IMR-90 (cell line): Measurements from ENCODE around the gene BIK. TPM values are rescaled to one million over a fixed set of nuclear protein-coding genes. Genes with fewer than 3 reads are reported as not detected.

Experiments
- ATAC-seq: fragments of 200-7000 bp; cut with Tn5 transposase; 2 replicates; pipeline ENCODE4 v1.9.1; 2020; ENCODE audit warnings: low read depth, mild to moderate bottlenecking, moderate library complexity
- BruUV-seq: library from RNA; stranded (reverse); fragments of 400-500 nt; replicated peaks from 2 replicates; lab custom pipeline; 2021; lab: Mats Ljungman, UMichigan
- CTCF ChIA-PET: fragments of 300-600 bp; formaldehyde crosslinking; extraction: SDS; loops from one replicate; lab custom pipeline; 2021; ENCODE audit warnings: antibody characterized with exemption; lab: Yijun Ruan, JAX
- POLR2A ChIA-PET: fragments of 300-600 bp; sonication (Branson Sonifier 250); formaldehyde crosslinking; loops from one replicate; lab custom pipeline; 2022; ENCODE audit warnings: antibody characterized with exemption; ENCODE audit not compliant: unreplicated experiment; lab: Charles Lee
- DNase-seq: peaks from one replicate; pipeline ENCODE4 v3.0.0; 2013
- H2AFZ ChIP-seq: replicated peaks from 2 replicates; pipeline ENCODE3; 2013; ENCODE audit warnings: low read length, mild to moderate bottlenecking; ENCODE audit not compliant: poor library complexity
- H2AK5ac ChIP-seq: 2 replicates; pipeline ENCODE4 v1.6.1; 2013; ENCODE audit warnings: low read depth, low read length, inconsistent platforms
- H2AK9ac ChIP-seq: replicated peaks from 2 replicates; pipeline ENCODE3; 2013; ENCODE audit warnings: mild to moderate bottlenecking, low read depth, low read length, moderate library complexity; ENCODE audit not compliant: poor library complexity
- H2BK120ac ChIP-seq: 2 replicates; pipeline ENCODE4 v1.6.1; 2013; ENCODE audit warnings: low read depth, low read length, inconsistent platforms
- H2BK15ac ChIP-seq: 3 replicates; pipeline ENCODE4 v1.6.1; 2013; ENCODE audit warnings: low read depth, low read length, inconsistent platforms
- H2BK20ac ChIP-seq: 2 replicates; pipeline ENCODE4 v1.6.1; 2013; ENCODE audit warnings: low read depth, mild to moderate bottlenecking, inconsistent platforms, low read length, moderate library complexity
- H2BK5ac ChIP-seq: 2 replicates; pipeline ENCODE4 v1.6.1; 2013; ENCODE audit warnings: mild to moderate bottlenecking, low read depth, low read length, inconsistent platforms; ENCODE audit not compliant: poor library complexity, severe bottlenecking
- H3K14ac ChIP-seq: replicated peaks from 2 replicates; pipeline ENCODE4 v1.6.1; 2013; ENCODE audit warnings: low read depth, low read length, inconsistent platforms
- H3K18ac ChIP-seq: 2 replicates; pipeline ENCODE4 v1.6.1; 2013; ENCODE audit warnings: low read depth, low read length, control low read depth
- H3K23ac ChIP-seq: 2 replicates; pipeline ENCODE4 v1.6.1; 2013; ENCODE audit warnings: low read depth, low read length, inconsistent platforms
- H3K27ac ChIP-seq: 2 replicates; pipeline ENCODE4 v1.5.1; 2013; ENCODE audit warnings: mild to moderate bottlenecking, control low read depth, low read length; ENCODE audit not compliant: insufficient read depth
- H3K27me3 ChIP-seq: 2 replicates; pipeline ENCODE4 v1.6.1; 2013; ENCODE audit warnings: low read length; ENCODE audit not compliant: control insufficient read depth, insufficient read depth
- H3K36me3 ChIP-seq: 2 replicates; pipeline ENCODE4 v1.6.1; 2013; ENCODE audit warnings: low read length, mixed read lengths; ENCODE audit not compliant: control insufficient read depth, insufficient read depth
- H3K4ac ChIP-seq: 2 replicates; pipeline ENCODE4 v1.6.1; 2013; ENCODE audit warnings: low read depth, low read length, inconsistent platforms
- H3K4me1 ChIP-seq: 2 replicates; pipeline ENCODE4 v1.6.1; 2013; ENCODE audit warnings: low read length, mixed read lengths; ENCODE audit not compliant: control insufficient read depth, insufficient read depth
- H3K4me2 ChIP-seq: 2 replicates; pipeline ENCODE4 v1.6.1; 2013; ENCODE audit warnings: low read depth, mild to moderate bottlenecking, control low read depth, low read length, moderate library complexity
- H3K4me3 ChIP-seq: 2 replicates; pipeline ENCODE4 v1.5.1; 2013; ENCODE audit warnings: low read depth, mild to moderate bottlenecking, control low read depth, low read length, moderate library complexity; ENCODE audit not compliant: insufficient read depth
- H3K56ac ChIP-seq: 2 replicates; pipeline ENCODE4 v1.6.1; 2013; ENCODE audit warnings: low read length, inconsistent platforms; ENCODE audit not compliant: insufficient read depth; ENCODE audit errors: extremely low read depth
- H3K79me1 ChIP-seq, 2 experiments: 2 replicates each; pipeline ENCODE4 v1.6.1; 2013; ENCODE audit warnings: low read length in 2 of 2, inconsistent platforms in 1 of 2, low read depth in 1 of 2
- H3K9ac ChIP-seq: 2 replicates; pipeline ENCODE4 v1.6.1; 2013; ENCODE audit warnings: low read depth, low read length, control low read depth
- H3K9me1 ChIP-seq: 2 replicates; pipeline ENCODE4 v1.6.1; 2013; ENCODE audit warnings: low read length, inconsistent platforms; ENCODE audit not compliant: insufficient read depth
- H3K9me3 ChIP-seq: 2 replicates; pipeline ENCODE4 v1.6.1; 2013; ENCODE audit warnings: low read length; ENCODE audit not compliant: control insufficient read depth, insufficient read depth
- H4K20me1 ChIP-seq: 2 replicates; pipeline ENCODE4 v1.6.1; 2013; ENCODE audit warnings: low read length, inconsistent platforms; ENCODE audit not compliant: insufficient read depth
- H4K5ac ChIP-seq: 2 replicates; pipeline ENCODE4 v1.6.1; 2013; ENCODE audit warnings: mild to moderate bottlenecking, low read depth, low read length, control low read depth
- H4K8ac ChIP-seq, 2 experiments: 2 replicates each; pipeline ENCODE4 v1.6.1; 2013; ENCODE audit warnings: low read depth in 2 of 2, low read length in 2 of 2, control low read depth in 1 of 2, inconsistent platforms in 1 of 2
- H4K91ac ChIP-seq: 2 replicates; pipeline ENCODE4 v1.6.1; 2013; ENCODE audit warnings: low read depth, low read length, inconsistent platforms; ENCODE audit not compliant: insufficient read depth
- BHLHE40 ChIP-seq: fragments of 150-350 bp; IDR thresholded peaks from 2 replicates; pipeline ENCODE4 v1.6.1; 2016; ENCODE audit warnings: mild to moderate bottlenecking, low read depth, low read length
- CEBPB ChIP-seq: IDR thresholded peaks from 2 replicates; pipeline ENCODE4 v1.6.1; 2012; ENCODE audit warnings: low read depth, low read length, improper control_type of control experiment
- CHD1 ChIP-seq: IDR thresholded peaks from 2 replicates; pipeline ENCODE4 v1.6.1; 2012; ENCODE audit warnings: low read depth, low read length, improper control_type of control experiment
- CTCF ChIP-seq: conservative IDR thresholded peaks from 2 replicates; pipeline ENCODE4 v1.5.1; 2012; ENCODE audit warnings: mild to moderate bottlenecking, low read depth, low read length, improper control_type of control experiment
- ELK1 ChIP-seq: fragments of 150-350 bp; IDR thresholded peaks from 2 replicates; pipeline ENCODE4 v1.6.1; 2016; ENCODE audit warnings: low read depth, mild to moderate bottlenecking, low read length, moderate library complexity, borderline replicate concordance
- FOS ChIP-seq: fragments of 150-350 bp; IDR thresholded peaks from 2 replicates; pipeline ENCODE4 v1.6.1; 2016; ENCODE audit warnings: low read depth, low read length
- MAFK ChIP-seq: IDR thresholded peaks from 2 replicates; pipeline ENCODE4 v1.6.1; 2012; ENCODE audit warnings: low read depth, low read length, improper control_type of control experiment
- MAZ ChIP-seq: IDR thresholded peaks from 2 replicates; pipeline ENCODE4 v1.6.1; 2012; ENCODE audit warnings: low read depth, mild to moderate bottlenecking, low read length, improper control_type of control experiment, moderate library complexity, borderline replicate concordance
- MXI1 ChIP-seq: IDR thresholded peaks from 2 replicates; pipeline ENCODE4 v1.6.1; 2012; ENCODE audit warnings: low read depth, mild to moderate bottlenecking, low read length, moderate library complexity, borderline replicate concordance
- NFE2L2 ChIP-seq: fragments of 150-350 bp; IDR thresholded peaks from 2 replicates; pipeline ENCODE4 v1.6.1; 2016; ENCODE audit warnings: low read depth, mild to moderate bottlenecking, low read length
- POLR2A ChIP-seq: IDR thresholded peaks from 2 replicates; pipeline ENCODE4 v1.6.1; 2012; ENCODE audit warnings: mild to moderate bottlenecking, low read depth, low read length
- RAD21 ChIP-seq: IDR thresholded peaks from 2 replicates; pipeline ENCODE4 v1.6.1; 2012; ENCODE audit warnings: low read length, improper control_type of control experiment
- RCOR1 ChIP-seq: IDR thresholded peaks from 2 replicates; pipeline ENCODE4 v1.6.1; 2012; ENCODE audit warnings: mild to moderate bottlenecking, low read length, improper control_type of control experiment; ENCODE audit not compliant: insufficient replicate concordance
- RFX5 ChIP-seq: IDR thresholded peaks from 2 replicates; pipeline ENCODE4 v1.8.0; 2012; ENCODE audit warnings: low read depth, mild to moderate bottlenecking, low read length, moderate library complexity
- SMC3 ChIP-seq: fragments of 150-350 bp; IDR thresholded peaks from 2 replicates; pipeline ENCODE4 v1.6.1; 2016; ENCODE audit warnings: low read depth, mild to moderate bottlenecking, antibody characterized with exemption, low read length, moderate library complexity
- USF2 ChIP-seq: fragments of 150-350 bp; IDR thresholded peaks from 2 replicates; pipeline ENCODE4 v1.6.1; 2017; ENCODE audit warnings: mild to moderate bottlenecking, antibody characterized with exemption, low read length, low read depth
- WGBS, 2 experiments: methylation state at CpG; one replicate each; pipeline versions ENCODE4 v1.1.5 to v1.1.7; 2013; ENCODE audit warnings: missing lambda C conversion rate in 2 of 2; ENCODE audit not compliant: insufficient read length in 1 of 2; ENCODE audit errors: extremely low coverage in 2 of 2; 5-methylcytosine and 5-hydroxymethylcytosine counted together
- dilution Hi-C: fragments of 300-500 bp; cut with HindIII; formaldehyde crosslinking; loops from one replicate; pipeline ENCODE4 v1.14.3; 2018; ENCODE audit warnings: low sequenced_read_pairs; ENCODE audit not compliant: unreplicated experiment
- in situ Hi-C: fragments of 300-500 bp; cut with MboI; formaldehyde crosslinking; loops from 3 replicates; pipeline ENCODE4 v1.14.3; 2019; ENCODE audit warnings: low sequenced_read_pairs, inconsistent platforms, mixed read lengths
- intact Hi-C: fragments of 100-400 bp; cut with micrococcal nuclease; formaldehyde crosslinking; loops from 2 replicates; pipeline ENCODE4 v1.10.0; 2022
- polyA plus RNA-seq, 3 experiments: library from polyadenylated mRNA; depleted of rRNA; stranded (reverse); fragments of >200 nt; gene quantifications; 2 replicates each; pipeline ENCODE4 v1.2.3, GENCODE V29; 2012; ENCODE audit warnings: low replicate concordance in 1 of 3
- total RNA-seq: library from RNA; depleted of rRNA; stranded (reverse); fragments of >200 nt; gene quantifications from 2 replicates; pipeline ENCODE4 v1.2.3, GENCODE V29; 2012

The BIK gene
- total and polyA plus RNA-seq, 2 of the 4 experiments (the other 2 are of a cell fraction) = 0.18 TPM; not detected in 1

GRCh38 chr22:43155789-43156188, 45.2 kb downstream of the BIK start:
- Histone ChIP-seq H3K18ac (no peak overlapping the region), H2AK5ac (no peak overlapping the region), H3K9ac (no peak overlapping the region), H3K4me1 (peaks cover 11% of the 10 kb centered on the region), H3K4me3 (no peak overlapping the region), H3K23ac (no peak overlapping the region), H2BK120ac (no peak overlapping the region), H3K27me3 (no peaks in the 10 kb centered on the region), H4K8ac (no peak overlapping the region), H3K4me2 (no peak overlapping the region), H4K5ac (no peak overlapping the region), H2AK9ac (no peak overlapping the region), H3K9me1 (peaks cover 11% of the 10 kb centered on the region), H3K56ac (no peak overlapping the region), H3K27ac (no peak overlapping the region), H2BK20ac (no peak overlapping the region), H3K14ac (no peak overlapping the region), H4K20me1 (peaks cover 53% of the 10 kb centered on the region), H3K36me3 (peaks cover 11% of the 10 kb centered on the region; the same call in 1 of the 2 replicates), H2BK5ac (no peak overlapping the region), H3K4ac (no peak overlapping the region), H3K79me1 (peaks cover 16 to 78% of the 10 kb centered on the region in 2 experiments), H2AFZ (no peak overlapping the region), H2BK15ac (no peak overlapping the region), H4K91ac (no peak overlapping the region), H3K9me3 (no peaks in the 10 kb centered on the region)
- CTCF ChIA-PET = interaction anchor here (0.6 kb wide), 1 partner anchor 30 kb away, joined by 4 read pairs; no protein-coding TSS in a partner anchor
- POLR2A ChIA-PET = interaction anchor here (0.5 kb wide), 1 partner anchor 314 kb away, joined by 3 read pairs; no protein-coding TSS in a partner anchor
- DNase-seq = no peak
- in situ Hi-C loops = no loop called here
- no TSS peak for BruUV-seq
- dilution Hi-C loops = no loop called here
- ATAC-seq = no peak
- 100% methylated on average over 1 of the region's 5 CpGs; no CpG with 5 or more reads in 1 of the 2 experiments for WGBS, 2 experiments
- intact Hi-C loops = no loop called here
- TF ChIP-seq MAFK (no peak), USF2 (no peak), CTCF (no peak), RCOR1 (no peak), NFE2L2 (no peak), CEBPB (no peak), ELK1 (no peak), SMC3 (no peak), RFX5 (no peak), MAZ (no peak), RAD21 (no peak), FOS (no peak), CHD1 (no peak), MXI1 (no peak), POLR2A (no peak), BHLHE40 (no peak)
